ENCODE results near the gene CPS1.

The CPS1 gene

DNA sequence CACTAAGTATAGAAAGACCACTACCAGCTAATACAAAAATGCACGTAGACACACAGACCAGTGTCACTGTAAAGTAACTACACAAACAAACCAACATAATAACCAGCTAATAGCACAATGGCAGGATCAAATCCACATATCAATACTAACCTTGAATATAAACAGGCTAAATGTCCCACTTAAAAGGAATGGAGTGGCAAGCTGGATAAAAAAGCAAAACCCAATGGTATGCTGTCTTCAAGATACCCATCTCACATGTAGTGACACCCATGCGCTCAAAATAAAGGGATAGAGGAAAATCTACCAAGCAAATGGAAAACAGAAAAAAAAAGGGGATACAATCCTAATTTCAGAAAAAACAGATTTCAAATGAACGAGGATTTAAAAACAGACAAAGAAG, 41.8 kb downstream of the CPS1 start:
- no peak overlapping the region for H3K4me3 ChIP-seq
- DNase-seq (ENCODE audit: low read depth, low spot score): no peak
- TF ChIP-seq FOXP2 (optimal IDR thresholded peaks at IDR 0.05; ENCODE audit: control extremely low read depth, extremely low read length, insufficient read depth) (no peak), EZH2 (IDR thresholded peaks at IDR 0.05) (no peak)
- no peaks in the 10 kb centered on the region; the same call in 1 of the 2 replicates for H3K36me3 ChIP-seq (ENCODE audit: insufficient read depth, low read length)
- no peak overlapping the region for H3K9ac ChIP-seq (ENCODE audit: insufficient read length)
- H3K27ac ChIP-seq: no peak overlapping the region
- H3K9me3 ChIP-seq (ENCODE audit: low read depth, low read length): no peaks in the 10 kb centered on the region

DNA sequence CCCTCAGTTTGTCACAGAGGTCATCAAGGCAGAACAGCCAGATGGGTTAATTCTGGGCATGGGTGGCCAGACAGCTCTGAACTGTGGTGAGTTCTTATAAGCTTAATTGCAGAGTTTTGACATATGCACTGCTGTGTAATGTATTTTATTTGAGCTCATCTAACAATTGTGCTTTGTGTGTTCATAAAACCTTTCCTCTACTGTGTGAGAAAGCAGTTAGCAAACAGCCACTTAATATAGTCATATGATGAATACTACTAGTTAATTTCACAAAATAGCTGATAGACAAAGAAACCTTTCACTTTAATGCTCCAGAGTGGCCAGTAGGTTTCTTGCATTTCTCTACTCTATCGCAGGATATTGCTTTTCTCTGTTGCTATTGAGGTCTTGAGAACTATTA, 43.1 kb downstream of the CPS1 start:
- Histone ChIP-seq H3K27ac (no peak overlapping the region), H3K36me3 (ENCODE audit: insufficient read depth, low read length) (no peaks in the 10 kb centered on the region; the same call in 1 of the 2 replicates), H3K9ac (ENCODE audit: insufficient read length) (no peak overlapping the region), H3K4me3 (no peak overlapping the region), H3K9me3 (ENCODE audit: low read depth, low read length) (no peaks in the 10 kb centered on the region)
- TF ChIP-seq POLR2AphosphoS5 (IDR thresholded peaks at IDR 0.05; ENCODE audit: borderline replicate concordance, low read depth, low read length): no peak
- TF ChIP-seq FOXP2 (optimal IDR thresholded peaks at IDR 0.05; ENCODE audit: control extremely low read depth, extremely low read length, insufficient read depth): no peak
- no peak for TF ChIP-seq EZH2 (IDR thresholded peaks at IDR 0.05)
- DNase-seq (ENCODE audit: low read depth, low spot score): no peak

DNA sequence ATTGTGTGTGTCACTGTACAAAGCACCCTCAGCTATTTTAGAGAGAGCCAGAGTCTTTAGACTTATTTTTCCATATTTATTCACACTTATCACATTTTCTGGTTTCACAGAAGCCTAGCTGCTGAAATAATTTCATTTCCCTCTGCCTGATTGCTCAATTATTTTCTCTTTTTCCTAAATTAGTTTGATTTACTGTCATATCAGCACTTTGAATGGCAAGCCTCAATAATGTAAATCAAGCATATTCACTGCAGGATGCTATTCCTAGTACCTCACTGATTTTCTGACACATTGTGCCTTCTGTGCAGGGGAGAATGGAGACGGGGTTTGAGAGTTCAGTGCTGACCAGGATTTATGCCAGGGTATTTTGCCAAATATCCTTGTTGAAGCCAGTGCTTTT, 48.3 kb downstream of the CPS1 start:
- H3K4me3 ChIP-seq: no peak overlapping the region
- H3K9ac ChIP-seq (ENCODE audit: insufficient read length): no peak overlapping the region
- no peaks in the 10 kb centered on the region for H3K9me3 ChIP-seq (ENCODE audit: low read depth, low read length)
- no peaks in the 10 kb centered on the region for H3K36me3 ChIP-seq (ENCODE audit: insufficient read depth, low read length)
- TF ChIP-seq FOXP2 (optimal IDR thresholded peaks at IDR 0.05; ENCODE audit: control extremely low read depth, extremely low read length, insufficient read depth) (no peak), EZH2 (IDR thresholded peaks at IDR 0.05) (no peak), POLR2AphosphoS5 (IDR thresholded peaks at IDR 0.05; ENCODE audit: borderline replicate concordance, low read depth, low read length) (no peak)
- no peak for DNase-seq (ENCODE audit: low read depth, low spot score)
- H3K27ac ChIP-seq: no peak overlapping the region

DNA sequence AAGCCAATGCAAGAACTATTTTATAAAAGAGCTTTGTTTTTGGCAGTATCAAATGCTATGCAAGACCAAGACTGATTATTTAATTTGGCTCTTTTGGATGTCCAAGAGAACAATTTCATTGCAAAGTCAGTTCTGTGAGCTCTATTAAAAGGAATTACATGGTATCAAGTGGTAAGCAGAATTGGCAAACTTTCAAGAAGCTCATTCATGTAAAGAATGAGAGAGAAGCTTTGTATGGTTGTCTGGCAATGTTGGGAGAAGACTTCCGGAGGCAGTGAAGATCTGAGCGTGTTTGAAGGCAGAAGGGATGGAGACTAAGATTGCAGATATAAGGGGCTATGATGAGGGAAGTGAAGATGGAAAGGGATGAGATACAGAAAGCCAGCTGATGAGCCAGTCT, 49.6 kb downstream of the CPS1 start:
- Histone ChIP-seq H3K9me3 (ENCODE audit: low read depth, low read length) (no peaks in the 10 kb centered on the region), H3K9ac (ENCODE audit: insufficient read length) (no peak overlapping the region), H3K27ac (no peak overlapping the region), H3K4me3 (no peak overlapping the region), H3K36me3 (ENCODE audit: insufficient read depth, low read length) (no peaks in the 10 kb centered on the region)
- TF ChIP-seq EZH2 (IDR thresholded peaks at IDR 0.05) (no peak), POLR2AphosphoS5 (IDR thresholded peaks at IDR 0.05; ENCODE audit: borderline replicate concordance, low read depth, low read length) (no peak), FOXP2 (optimal IDR thresholded peaks at IDR 0.05; ENCODE audit: control extremely low read depth, extremely low read length, insufficient read depth) (no peak)
- DNase-seq (ENCODE audit: low read depth, low spot score): no peak

DNA sequence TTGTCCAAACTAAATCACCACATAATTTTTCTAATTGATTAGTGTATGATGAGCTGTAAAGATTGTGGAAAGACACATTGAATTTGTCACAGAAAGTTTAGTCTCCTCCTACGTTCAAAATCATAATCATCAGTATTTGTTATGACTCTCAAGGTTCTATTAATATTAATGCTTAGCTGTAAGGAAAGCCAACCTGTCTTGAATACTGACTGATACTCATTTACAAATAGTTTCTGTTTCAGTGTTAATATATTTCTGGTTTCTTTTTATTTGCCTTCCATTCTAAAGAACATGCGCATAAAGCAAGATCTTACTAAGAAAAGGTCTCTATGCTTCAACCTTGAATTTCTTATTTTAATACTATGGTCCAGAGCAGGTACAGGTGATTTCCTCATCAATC, 55.1 kb downstream of the CPS1 start:
- no peak for DNase-seq (ENCODE audit: low read depth, low spot score)
- no peak overlapping the region for H3K9ac ChIP-seq (ENCODE audit: insufficient read length)
- H3K27ac ChIP-seq: no peak overlapping the region
- no peak overlapping the region for H3K4me3 ChIP-seq
- no peaks in the 10 kb centered on the region for H3K9me3 ChIP-seq (ENCODE audit: low read depth, low read length)
- no peaks in the 10 kb centered on the region for H3K36me3 ChIP-seq (ENCODE audit: insufficient read depth, low read length)
- TF ChIP-seq POLR2AphosphoS5 (IDR thresholded peaks at IDR 0.05; ENCODE audit: borderline replicate concordance, low read depth, low read length): no peak
- no peak for TF ChIP-seq EZH2 (IDR thresholded peaks at IDR 0.05)

DNA sequence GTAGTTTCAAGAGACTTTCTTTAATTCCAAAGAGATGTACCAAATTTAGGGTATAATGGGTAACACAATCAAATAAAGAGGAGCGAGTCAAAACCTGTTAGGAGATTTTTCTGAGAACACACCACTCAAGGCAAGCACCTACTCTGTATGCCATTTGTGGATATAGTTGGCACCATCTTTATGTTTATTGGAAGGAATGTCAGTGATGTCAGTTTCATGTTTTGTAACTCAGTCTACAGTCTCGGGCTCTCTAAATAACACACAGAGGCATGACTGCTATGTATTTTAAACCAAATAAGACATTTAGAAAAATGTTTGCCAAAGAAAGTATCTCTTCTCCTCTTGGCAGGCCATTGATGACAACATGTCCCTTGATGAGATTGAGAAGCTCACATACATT, 59.7 kb downstream of the CPS1 start:
- no peaks in the 10 kb centered on the region for H3K9me3 ChIP-seq (ENCODE audit: low read depth, low read length)

DNA sequence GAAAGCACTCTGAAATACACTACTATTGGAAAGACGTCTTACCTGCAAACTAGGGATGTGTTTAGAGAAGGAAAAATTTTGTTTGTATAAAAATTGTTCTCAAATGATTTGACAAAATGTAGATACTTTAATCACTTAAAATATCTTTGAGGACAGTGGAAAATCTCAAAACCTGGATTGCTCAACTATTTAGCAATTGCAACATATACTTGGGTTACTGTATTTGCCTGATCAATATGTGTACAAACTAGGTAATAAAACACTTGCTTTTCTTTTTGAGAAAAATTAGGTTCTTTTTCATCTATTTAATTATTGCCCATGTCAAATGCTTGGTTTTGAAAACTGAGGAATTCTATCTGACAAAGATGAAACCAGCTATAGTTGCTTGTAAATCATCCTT, 60.9 kb downstream of the CPS1 start:
- H3K4me3 ChIP-seq: no peak overlapping the region
- TF ChIP-seq EZH2 (IDR thresholded peaks at IDR 0.05) (no peak), POLR2AphosphoS5 (IDR thresholded peaks at IDR 0.05; ENCODE audit: borderline replicate concordance, low read depth, low read length) (no peak), FOXP2 (optimal IDR thresholded peaks at IDR 0.05; ENCODE audit: control extremely low read depth, extremely low read length, insufficient read depth) (no peak)
- no peak overlapping the region for H3K9ac ChIP-seq (ENCODE audit: insufficient read length)
- no peaks in the 10 kb centered on the region for H3K9me3 ChIP-seq (ENCODE audit: low read depth, low read length)
- DNase-seq (ENCODE audit: low read depth, low spot score): no peak
- H3K36me3 ChIP-seq (ENCODE audit: insufficient read depth, low read length): no peaks in the 10 kb centered on the region
- no peak overlapping the region for H3K27ac ChIP-seq

More for the DNA sequence above, 59.7 kb downstream of the CPS1 start:
- Histone ChIP-seq H3K36me3 (ENCODE audit: insufficient read depth, low read length) (no peaks in the 10 kb centered on the region), H3K4me3 (no peak overlapping the region), H3K9ac (ENCODE audit: insufficient read length) (no peak overlapping the region), H3K27ac (no peak overlapping the region)
- TF ChIP-seq POLR2AphosphoS5 (IDR thresholded peaks at IDR 0.05; ENCODE audit: borderline replicate concordance, low read depth, low read length): no peak
- TF ChIP-seq EZH2 (IDR thresholded peaks at IDR 0.05): no peak
- TF ChIP-seq FOXP2 (optimal IDR thresholded peaks at IDR 0.05; ENCODE audit: control extremely low read depth, extremely low read length, insufficient read depth): no peak
- DNase-seq (ENCODE audit: low read depth, low spot score): no peak

DNA sequence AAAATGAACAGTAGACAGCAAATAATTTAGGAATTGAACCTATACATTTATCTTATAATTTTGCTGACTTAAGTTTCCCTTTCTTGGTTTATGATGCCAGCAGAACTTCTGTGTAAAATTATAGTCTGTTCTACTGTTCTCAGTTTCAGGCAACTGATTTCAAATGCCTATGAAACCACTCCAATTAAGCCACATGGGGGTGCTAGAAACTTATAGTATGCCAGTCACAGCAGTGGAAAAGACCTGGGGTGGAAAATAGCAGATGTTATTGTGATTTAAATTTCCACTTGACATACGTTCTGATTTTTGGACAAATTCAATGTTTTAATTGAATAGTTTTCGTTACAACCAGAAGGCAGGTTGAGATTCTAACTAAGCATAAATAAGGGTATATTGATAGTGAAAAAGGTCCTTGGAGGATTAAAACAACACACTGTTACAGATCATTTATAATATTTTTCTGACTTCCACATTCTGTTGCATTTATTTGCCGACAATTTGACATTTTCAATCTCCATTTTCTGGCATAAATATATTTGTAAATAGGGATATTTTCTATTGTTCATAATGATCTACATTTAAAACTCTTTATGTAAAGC, 61.4 kb downstream of the CPS1 start:
- TF ChIP-seq POLR2AphosphoS5 (IDR thresholded peaks at IDR 0.05; ENCODE audit: borderline replicate concordance, low read depth, low read length) (no peak), FOXP2 (optimal IDR thresholded peaks at IDR 0.05; ENCODE audit: control extremely low read depth, extremely low read length, insufficient read depth) (no peak), EZH2 (IDR thresholded peaks at IDR 0.05) (no peak)
- H3K4me3 ChIP-seq: peak overlapping the region; percentile 40; the same call in 1 of the 2 replicates
- no peaks in the 10 kb centered on the region for H3K36me3 ChIP-seq (ENCODE audit: insufficient read depth, low read length)
- peak overlapping the region; percentile 35; the same call in 1 of the 2 replicates for H3K27ac ChIP-seq
- H3K9ac ChIP-seq (ENCODE audit: insufficient read length): no peak overlapping the region
- peak; percentile 81 for DNase-seq (ENCODE audit: low read depth, low spot score)
- no peaks in the 10 kb centered on the region for H3K9me3 ChIP-seq (ENCODE audit: low read depth, low read length)

DNA sequence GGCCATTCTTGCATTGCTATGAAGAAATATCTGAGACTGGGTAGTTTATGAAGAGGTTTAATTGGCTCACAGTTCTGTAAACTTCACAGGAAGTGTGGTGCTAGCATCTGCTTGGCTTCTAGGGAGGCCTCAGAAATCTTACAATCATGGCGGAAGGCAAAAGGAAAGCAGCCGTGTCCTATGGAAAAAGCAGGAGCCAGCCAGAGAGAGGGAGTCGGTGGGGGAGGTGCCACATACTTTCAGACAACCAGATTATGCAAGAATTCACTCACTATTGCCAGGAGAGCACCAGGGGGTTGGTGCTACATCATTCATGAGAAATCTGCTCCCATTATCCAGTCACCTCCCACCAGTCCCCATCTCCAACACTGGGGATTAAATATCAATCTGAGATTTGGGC, 64.1 kb downstream of the CPS1 start:
- TF ChIP-seq FOXP2 (optimal IDR thresholded peaks at IDR 0.05; ENCODE audit: control extremely low read depth, extremely low read length, insufficient read depth) (no peak), POLR2AphosphoS5 (IDR thresholded peaks at IDR 0.05; ENCODE audit: borderline replicate concordance, low read depth, low read length) (no peak), EZH2 (IDR thresholded peaks at IDR 0.05) (no peak)
- no peak overlapping the region for H3K9ac ChIP-seq (ENCODE audit: insufficient read length)
- H3K9me3 ChIP-seq (ENCODE audit: low read depth, low read length): no peaks in the 10 kb centered on the region
- H3K27ac ChIP-seq: no peak overlapping the region
- no peak for DNase-seq (ENCODE audit: low read depth, low spot score)
- no peaks in the 10 kb centered on the region for H3K36me3 ChIP-seq (ENCODE audit: insufficient read depth, low read length)
- no peak overlapping the region for H3K4me3 ChIP-seq

Measured in SK-N-MC (cell line).